Panc1 (cell line): Measurements from ENCODE around the gene SLC39A2. TPM values are rescaled to one million over a fixed set of nuclear protein-coding genes. Genes with fewer than 3 reads are reported as not detected.
A peak's percentile ranks its signal among the peaks of the same experiment; 100 is the strongest.

Experiments
- ATAC-seq: fragments of 200-7000 bp; cut with Tn5 transposase; 2 replicates; pipeline ENCODE4 v1.9.1; 2020; ENCODE audit warnings: mild to moderate bottlenecking, moderate library complexity
- BruUV-seq: library from RNA; stranded (reverse); fragments of 400-500 nt; replicated peaks from 2 replicates; lab custom pipeline; 2021; lab: Mats Ljungman, UMichigan
- CTCF ChIA-PET: fragments of 300-600 bp; sonication (Branson Sonifier 250); formaldehyde crosslinking; loops from one replicate; lab custom pipeline; 2022; ENCODE audit warnings: antibody characterized with exemption; lab: Charles Lee
- POLR2A ChIA-PET: fragments of 300-600 bp; sonication (Branson Sonifier 250); formaldehyde crosslinking; loops from one replicate; lab custom pipeline; 2022; ENCODE audit warnings: antibody characterized with exemption; lab: Charles Lee
- DNase-seq: peaks from one replicate; pipeline ENCODE4 v3.0.0-alpha.2; 2010; ENCODE audit warnings: low read depth, low spot score
- H3K27ac ChIP-seq: 2 replicates; pipeline ENCODE4 v1.5.1; 2011; ENCODE audit warnings: mild to moderate bottlenecking, low read length, inconsistent platforms
- H3K27me3 ChIP-seq: fragments of 200-500 bp; sonication (Bioruptor generic); 2 replicates; pipeline ENCODE4 v1.6.0; 2014; ENCODE audit warnings: low read length, inconsistent platforms; ENCODE audit not compliant: control insufficient read depth, insufficient read depth
- H3K36me3 ChIP-seq: fragments of 200-500 bp; sonication (Bioruptor generic); 2 replicates; pipeline ENCODE4 v1.5.1; 2014; ENCODE audit warnings: inconsistent platforms, mild to moderate bottlenecking, low read length, moderate library complexity; ENCODE audit not compliant: control insufficient read depth, insufficient read depth
- H3K4me1 ChIP-seq: 2 replicates; pipeline ENCODE4 v1.5.1; 2011; ENCODE audit warnings: inconsistent platforms, mild to moderate bottlenecking, low read length, moderate library complexity; ENCODE audit not compliant: control insufficient read depth, insufficient read depth
- H3K4me3 ChIP-seq, 2 experiments: 2 replicates each; pipeline ENCODE4 v1.5.1; 2011 to 2012; ENCODE audit warnings: low read depth in 2 of 2, low read length in 2 of 2, mild to moderate bottlenecking in 2 of 2, inconsistent platforms in 1 of 2, moderate library complexity in 1 of 2
- H3K9me3 ChIP-seq: fragments of 200-500 bp; sonication (Bioruptor generic); 2 replicates; pipeline ENCODE4 v1.5.1; 2014; ENCODE audit warnings: low read depth, mild to moderate bottlenecking, inconsistent platforms, low read length, moderate library complexity; ENCODE audit not compliant: control insufficient read depth, insufficient read depth
- CTCF ChIP-seq: fragments of 450-650 bp; IDR thresholded peaks from 2 replicates; pipeline ENCODE4 v1.5.1; 2017; ENCODE audit warnings: mild to moderate bottlenecking
- POLR2AphosphoS5 ChIP-seq: IDR thresholded peaks from 2 replicates; pipeline ENCODE4 v1.6.1; 2012; ENCODE audit warnings: mild to moderate bottlenecking, low read depth, low read length, moderate library complexity
- REST ChIP-seq, 2 experiments: IDR thresholded peaks; 2 replicates each; pipeline ENCODE4 v1.6.1; 2011 to 2012; ENCODE audit warnings: low read depth in 2 of 2, control low read depth in 1 of 2, low read length in 1 of 2, mild to moderate bottlenecking in 1 of 2, moderate library complexity in 1 of 2; ENCODE audit not compliant: insufficient read depth in 1 of 2
- SIN3A ChIP-seq: IDR thresholded peaks from 2 replicates; pipeline ENCODE4 v1.6.1; 2012; ENCODE audit warnings: low read depth, mild to moderate bottlenecking, low read length, moderate library complexity, borderline replicate concordance; ENCODE audit not compliant: insufficient read depth
- TCF7L2 ChIP-seq: IDR thresholded peaks from 2 replicates; pipeline ENCODE4 v1.6.1; 2011; ENCODE audit warnings: mild to moderate bottlenecking, low read depth, low read length, inconsistent platforms
- in situ Hi-C: cut with HindIII; loops from 2 replicates; pipeline ENCODE4 v1.10.0; 2016; ENCODE audit warnings: low sequenced_read_pairs, low pct_unique_long_range_greater_than_20kb
- intact Hi-C: fragments of 100-400 bp; cut with micrococcal nuclease; formaldehyde crosslinking; loops from one replicate; pipeline ENCODE4 v1.10.0; 2022; ENCODE audit not compliant: unreplicated experiment
- total RNA-seq: library from RNA; stranded (reverse); gene quantifications from one replicate; pipeline ENCODE4 v1.2.1, GENCODE V29; 2021; ENCODE audit not compliant: unreplicated experiment

SLC39A2 gene
- total RNA-seq, 1 experiment from 2014 or later, result not detected

GRCh38 chr14:20989471-20989786, 9.7 kb upstream of the SLC39A2 start:
- ATAC-seq, result no peak
- intact Hi-C loops, result no loop called here
- in situ Hi-C loops, result no loop called here
- H3K27ac ChIP-seq, result peak overlapping the region; percentile 93
- DNase-seq, result no peak
- peaks cover 11% of the 10 kb centered on the region for H3K36me3 ChIP-seq
- BruUV-seq, result no TSS peak
- H3K4me3 ChIP-seq, result peak overlapping the region; percentile 40 to 97
- POLR2A ChIA-PET, result no interaction called here
- CTCF ChIA-PET, result no interaction called here
- H3K4me1 ChIP-seq, result peaks cover 10% of the 10 kb centered on the region
- no peaks in the 10 kb centered on the region for H3K9me3 ChIP-seq
- no peaks in the 10 kb centered on the region for H3K27me3 ChIP-seq
- TF ChIP-seq POLR2AphosphoS5 (peak; percentile 63; the same call in 1 of the 2 replicates), SIN3A (no peak), TCF7L2 (no peak), REST (IDR thresholded peaks at IDR 0.05; ENCODE audit: insufficient read depth in 1 of 2, low read depth in 2 of 2, low read length in 1 of 2) (no peak), CTCF (no peak)

- ATAC-seq (peak; percentile 98), DNase-seq (peak; percentile 88)
- ChIA-PET CTCF (no interaction called here), POLR2A (no interaction called here)
- Histone ChIP-seq H3K27ac (peak within 1 kb of the TSS; percentile 93), H3K4me1 (peaks cover 10% of the 10 kb centered on the region), H3K4me3 (peak within 1 kb of the TSS; percentile 94 to 97), H3K9me3 (no peaks in the 10 kb centered on the region), H3K36me3 (peaks cover 11% of the 10 kb centered on the region), H3K27me3 (no peaks in the 10 kb centered on the region)
- intact Hi-C loops (no loop called here), in situ Hi-C loops (no loop called here)
- TF ChIP-seq SIN3A (0 out of 2 replicates have a peak, but pooled peaks have one; percentile 64), POLR2AphosphoS5 (peak; percentile 70), REST (IDR thresholded peaks at IDR 0.05; ENCODE audit: insufficient read depth in 1 of 2, low read depth in 2 of 2, low read length in 1 of 2) (no peak), CTCF (peak; percentile 36; the same call in 1 of the 2 replicates), TCF7L2 (no peak)
- BruUV-seq, result TSS peak; percentile 75
These were observed 9.1 kb upstream of the SLC39A2 start, which contains the start of gene METTL17 for GRCh38 chr14:20989787-20990600. Gene METTL17 (plus strand): TSS chr14:20989980. CDS start chr14:20990003, 23 bp downstream.
